ENCODE data around the gene TAF4.
"Not testable (repeated sequence)": the region's sequence is repeated elsewhere in the genome, so short reads cannot be mapped to it uniquely, and the experiment has no call there.

The TAF4 gene

DNA sequence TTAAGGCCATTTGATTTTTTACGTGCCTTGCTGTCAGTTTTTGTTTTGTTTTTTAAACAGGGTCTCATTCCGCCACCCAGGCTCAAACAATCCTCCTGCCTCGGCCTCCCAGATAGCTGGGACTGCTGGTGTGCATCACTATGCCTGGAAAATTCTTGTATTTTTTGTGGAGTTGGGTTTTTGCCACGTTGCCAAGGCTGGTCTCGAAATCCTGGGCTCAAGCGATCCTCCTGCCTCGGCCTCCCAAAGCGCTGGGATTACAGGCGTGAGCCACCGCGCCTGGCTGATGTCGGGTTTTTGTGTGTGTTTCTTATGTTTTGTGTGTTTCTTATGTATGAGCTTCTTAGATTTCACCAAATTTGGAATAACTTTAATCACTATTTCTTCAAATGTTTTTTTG lies 104.8 kb downstream of the TAF4 start:
- no peak for DNase-seq (ENCODE audit: low spot score)

DNA sequence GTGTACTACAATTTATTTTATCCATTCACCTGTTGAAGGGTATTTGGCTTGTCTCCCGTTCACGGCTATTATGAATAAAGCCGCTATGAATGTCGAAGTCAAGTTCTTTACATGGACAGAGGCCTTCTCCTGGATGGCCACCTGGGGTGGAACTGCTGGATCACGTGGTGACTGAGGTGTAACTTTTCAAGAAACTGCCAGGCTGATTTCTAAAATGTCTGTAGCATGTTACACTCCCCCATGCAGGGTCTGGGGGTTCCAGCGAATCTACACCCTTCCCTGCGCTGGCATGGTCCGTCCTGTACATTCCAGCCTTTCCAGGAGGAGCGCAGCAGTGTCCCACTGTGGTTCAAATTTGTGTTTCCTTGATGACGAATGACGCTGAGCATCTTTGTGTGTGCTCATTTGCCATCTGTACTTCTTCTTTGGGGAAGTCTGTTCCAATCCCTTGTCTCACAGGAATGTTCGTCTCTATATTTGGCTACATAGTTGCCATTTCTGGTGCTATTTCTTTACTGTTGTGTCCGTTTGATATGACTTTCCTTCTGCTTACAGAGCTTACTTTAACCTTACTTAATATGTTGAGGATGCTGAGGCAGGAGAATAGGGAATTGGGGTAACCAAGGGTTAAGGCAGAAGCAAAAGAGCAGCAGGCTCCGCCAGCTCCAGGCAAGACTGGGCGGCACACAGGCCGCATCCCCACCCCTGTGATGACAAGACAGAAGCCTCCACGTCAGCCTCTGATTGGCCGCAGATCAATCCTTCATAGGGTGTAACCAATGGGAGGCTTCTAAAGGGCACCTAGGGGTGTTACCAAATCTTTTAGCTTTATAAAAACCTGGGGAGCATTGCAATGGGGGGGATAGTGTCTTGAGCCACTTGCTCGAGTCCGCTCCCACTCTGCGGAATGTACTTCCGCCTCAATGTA lies 106.6 kb downstream of the TAF4 start:
- DNase-seq (ENCODE audit: low spot score), result no peak

DNA sequence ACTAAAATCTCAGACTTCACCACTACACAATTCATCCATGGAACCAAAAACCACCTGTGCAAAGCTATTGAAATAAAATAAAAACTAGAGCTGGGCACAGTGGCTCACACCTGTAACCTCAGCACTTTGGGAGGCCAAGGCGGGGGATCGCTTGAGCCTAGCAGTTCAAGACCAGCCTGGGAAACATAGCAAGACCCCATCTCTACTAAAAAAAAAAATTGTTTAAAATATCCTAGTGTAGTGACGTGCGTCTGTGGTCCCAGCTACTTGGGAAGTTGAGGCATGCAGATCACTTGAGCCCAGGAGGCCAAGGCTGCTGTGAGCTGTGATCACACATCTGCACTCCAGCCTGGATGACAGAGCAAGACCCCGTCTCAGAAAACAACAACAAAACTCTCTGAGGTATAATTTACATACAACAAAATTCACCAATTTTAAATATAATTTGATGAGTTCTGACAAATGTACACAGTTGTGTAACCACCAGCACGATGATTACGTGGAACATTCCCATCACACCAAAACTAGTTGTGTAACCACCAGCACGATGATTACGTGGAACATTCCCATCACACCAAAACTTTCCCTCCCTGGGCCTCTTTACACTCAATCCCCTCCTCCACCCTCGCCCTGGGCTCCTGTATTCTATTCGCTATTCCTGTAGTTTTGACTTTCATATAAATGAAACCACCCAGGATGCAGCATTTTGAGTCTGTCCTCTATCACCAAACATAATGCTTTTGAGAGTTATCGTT lies 107.5 kb downstream of the TAF4 start:
- DNase-seq (ENCODE audit: low spot score), result no peak

DNA sequence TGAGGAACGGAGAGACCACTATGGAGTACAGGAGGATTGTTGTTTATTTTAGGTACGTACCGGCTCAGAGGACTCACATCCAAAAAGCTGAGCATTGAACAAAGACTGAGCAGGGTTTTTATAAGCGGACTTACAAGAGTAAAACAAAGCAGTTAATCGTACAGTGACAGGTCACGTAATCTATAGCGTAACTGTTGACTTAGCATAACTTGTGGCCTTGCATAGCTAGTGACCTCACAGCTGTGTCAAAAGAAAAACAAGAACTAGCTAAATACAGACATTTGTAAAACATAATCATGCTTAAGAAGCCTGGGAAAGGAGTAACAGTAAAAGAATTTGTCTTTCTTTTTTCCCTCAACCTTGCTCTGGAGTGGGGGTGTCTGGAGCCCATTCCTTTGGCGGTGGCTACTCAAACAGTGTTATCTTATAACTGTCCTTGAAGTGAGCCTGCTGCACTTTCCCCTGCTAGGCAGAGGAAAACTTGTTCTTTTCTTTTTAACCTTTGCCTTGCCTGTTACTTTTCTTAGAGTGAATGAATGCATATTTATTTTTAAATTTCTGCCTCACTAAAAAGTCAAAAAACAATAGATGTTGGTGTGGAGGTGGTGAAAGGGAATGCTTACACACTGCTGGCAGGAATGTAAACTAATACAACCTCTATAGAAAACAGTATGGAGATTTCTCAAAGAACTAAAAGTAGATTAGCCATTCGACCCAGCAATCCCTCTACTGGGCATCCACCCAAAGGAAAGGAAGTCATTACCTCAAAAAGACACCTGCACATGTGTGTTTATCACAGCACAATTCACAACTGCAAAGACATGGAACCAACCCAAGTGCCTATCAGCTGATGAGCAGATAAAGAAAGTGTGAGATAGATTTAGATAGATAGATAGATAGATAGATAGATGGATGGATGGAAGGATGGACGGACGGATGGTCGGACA lies 109.0 kb downstream of the TAF4 start:
- no peak for DNase-seq (ENCODE audit: low spot score)

DNA sequence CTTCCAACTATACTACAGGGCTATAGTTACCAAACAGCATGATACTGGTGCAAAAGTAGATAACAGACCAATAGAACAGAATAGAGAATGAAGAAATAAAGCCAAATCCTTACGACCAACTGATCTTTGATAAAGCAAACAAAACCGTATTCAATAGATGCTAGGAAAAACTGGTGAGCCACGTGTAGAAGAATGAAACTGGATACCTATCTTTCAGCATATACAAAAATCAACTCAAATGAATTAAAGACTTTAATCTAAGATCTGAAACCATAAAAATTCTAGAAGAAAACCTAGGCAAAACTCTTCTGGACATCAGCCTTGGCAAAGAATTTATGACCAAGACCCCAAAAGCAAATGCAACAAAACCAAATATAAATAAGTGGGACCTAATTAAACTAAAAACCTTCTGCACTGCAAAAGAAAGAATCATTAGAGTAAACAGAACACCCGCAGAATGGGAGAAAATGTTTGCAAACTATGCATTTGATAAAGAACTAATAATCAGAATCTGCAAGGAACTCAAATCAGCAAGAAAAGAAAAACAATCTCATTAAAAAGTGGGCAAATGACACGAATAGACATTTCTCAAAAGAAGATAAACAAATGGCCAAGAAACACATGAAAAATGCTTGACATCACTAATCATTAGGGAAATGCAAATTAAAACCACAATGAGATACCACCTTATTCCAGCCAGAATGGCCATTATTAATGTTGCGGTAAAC lies 109.8 kb downstream of the TAF4 start:
- DNase-seq (ENCODE audit: low spot score), result no peak

DNA sequence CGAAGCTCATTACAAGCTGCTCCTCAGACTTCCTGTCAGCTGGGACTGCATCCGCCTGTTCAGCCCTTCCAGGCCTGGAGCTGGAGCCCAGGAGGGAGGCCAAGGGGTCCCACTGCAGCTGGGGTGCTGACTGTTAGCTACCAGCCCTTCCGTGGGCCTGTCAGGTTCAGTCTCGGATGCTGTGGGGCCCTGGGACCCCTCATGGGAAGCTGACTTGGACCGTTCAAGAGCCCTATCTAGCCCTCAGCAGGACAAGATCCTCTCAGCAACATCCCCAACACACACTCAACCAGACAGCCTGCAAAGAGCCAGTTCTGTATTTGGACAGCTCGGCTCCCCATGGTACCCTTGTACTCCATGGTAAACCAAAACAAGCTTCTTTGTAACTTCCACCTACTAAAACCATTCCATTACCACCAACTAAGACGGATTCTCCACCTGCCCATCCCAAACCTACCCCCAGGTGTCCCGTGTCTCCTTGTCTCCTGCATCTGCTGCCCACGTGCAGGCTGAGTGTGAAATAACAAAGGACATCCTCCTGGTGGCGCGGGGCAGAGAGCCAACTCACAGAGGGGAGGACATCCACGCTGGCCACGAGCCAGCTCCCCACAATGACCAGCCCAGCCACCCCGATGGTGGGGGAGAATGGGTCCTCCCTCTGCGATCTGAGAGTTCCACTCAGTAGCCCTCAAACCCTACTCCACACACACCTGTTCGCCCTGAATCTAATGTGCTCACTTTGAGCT lies 111.2 kb downstream of the TAF4 start:
- no peak for DNase-seq (ENCODE audit: low spot score)

DNA sequence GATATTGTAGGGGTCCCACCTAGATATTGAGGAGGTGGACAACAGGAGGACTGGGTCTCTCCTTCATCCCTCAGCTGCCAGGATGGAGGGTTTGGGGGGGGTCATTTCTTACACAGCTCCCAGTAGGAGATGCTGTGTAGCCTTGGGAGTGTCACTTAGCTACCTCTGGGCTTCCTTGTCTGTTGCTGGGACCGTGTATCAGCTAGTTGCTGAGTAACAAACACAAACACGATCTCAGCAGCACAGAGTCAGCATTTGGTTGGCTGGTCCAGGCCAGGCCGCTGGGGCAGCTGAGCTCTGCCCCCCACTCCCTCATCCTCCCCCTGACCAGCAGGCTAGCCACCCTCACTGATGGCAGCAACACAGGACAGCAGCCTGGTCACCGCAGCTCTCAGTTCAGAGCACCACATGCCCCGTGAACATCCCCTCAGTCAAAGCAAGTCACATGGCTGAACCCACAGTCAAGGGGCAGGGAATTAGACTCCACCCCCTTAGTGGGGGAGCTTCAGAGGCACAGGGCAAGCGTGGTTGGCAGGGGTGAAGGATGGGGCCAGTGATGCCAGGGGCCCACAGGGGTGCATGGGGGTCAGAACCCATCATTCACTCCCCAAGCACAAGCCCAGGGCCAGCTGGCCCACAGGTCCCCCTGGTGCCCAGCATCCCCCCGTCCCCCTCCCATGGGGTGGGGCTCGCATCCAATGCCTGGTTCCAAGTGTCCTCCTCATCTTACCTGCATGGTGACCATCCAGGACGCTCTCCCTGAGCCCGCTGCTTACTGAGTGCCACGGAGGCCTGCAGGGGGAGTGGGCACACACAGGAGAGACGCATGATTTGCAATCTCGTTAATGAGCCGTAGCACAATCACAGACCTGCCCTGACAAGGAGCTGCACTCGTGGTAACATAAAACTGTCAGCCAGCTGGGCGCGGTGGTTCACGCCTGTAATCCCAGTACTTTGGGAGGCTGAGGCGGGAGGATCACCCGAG lies 112.4 kb downstream of the TAF4 start:
- no peak for DNase-seq (ENCODE audit: low spot score)

DNA sequence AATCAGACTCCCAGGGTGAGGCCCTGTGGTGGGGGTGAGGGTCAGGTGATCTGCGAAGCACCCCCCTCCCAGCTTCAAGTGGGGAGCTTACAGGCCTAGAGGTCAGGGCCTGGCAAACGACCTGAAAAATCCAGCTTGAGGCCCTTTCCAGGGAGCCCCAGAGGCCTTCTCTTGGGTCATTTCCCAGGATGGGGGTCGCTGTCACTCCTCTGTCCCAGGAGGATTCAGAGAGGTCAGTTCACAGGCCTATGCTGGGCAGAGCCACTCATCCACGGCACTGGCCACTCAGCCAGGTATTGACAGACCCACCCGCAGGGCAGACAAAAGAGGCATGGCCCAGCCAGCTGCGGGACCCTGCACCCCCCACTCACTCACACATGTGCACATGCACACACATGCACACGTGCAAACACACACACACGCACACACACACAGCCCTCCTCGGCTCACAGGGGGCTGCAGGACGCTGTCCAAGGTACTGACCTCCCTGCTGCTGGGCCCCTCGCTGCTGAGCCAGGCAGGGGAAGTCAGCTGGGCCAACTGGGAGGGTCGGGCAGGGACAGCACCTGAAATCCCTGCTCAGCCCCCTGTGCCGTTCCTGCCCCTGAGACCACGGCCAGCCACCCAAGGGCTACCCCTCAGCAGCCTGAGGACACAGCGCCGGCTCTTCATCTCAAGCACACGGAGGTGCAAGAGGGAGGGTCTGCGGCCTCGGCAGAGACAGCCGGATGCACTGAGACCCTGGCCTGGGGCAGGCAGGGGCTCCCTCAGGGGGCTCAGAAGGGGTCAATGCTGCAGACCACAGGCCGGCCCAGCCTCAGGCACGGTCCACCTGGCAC lies 113.8 kb downstream of the TAF4 start:
- no peak for DNase-seq (ENCODE audit: low spot score)

DNA sequence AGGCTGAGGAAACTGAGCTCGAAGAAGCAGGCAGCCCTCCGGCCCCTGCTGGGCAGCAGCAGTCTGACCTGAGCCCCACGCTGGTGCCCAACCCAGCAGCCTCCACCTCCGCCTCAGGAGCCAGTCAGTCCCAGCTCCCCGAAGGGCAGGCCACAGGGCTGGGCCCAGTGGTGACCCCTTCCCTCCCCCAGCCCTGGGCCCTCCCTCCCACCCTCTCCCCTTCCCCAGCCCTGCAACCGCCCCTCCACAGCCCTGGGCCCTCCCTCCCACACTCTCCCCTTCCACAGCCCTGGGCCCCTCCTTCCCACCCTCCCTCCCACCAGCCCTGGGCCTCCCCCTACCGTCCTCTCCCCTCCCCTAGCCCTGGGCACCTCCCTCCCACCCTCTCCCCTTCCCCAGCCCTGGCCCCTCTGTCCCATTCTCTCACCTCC lies 115.0 kb downstream of the TAF4 start:
- DNase-seq (ENCODE audit: low spot score), result no peak

DNA sequence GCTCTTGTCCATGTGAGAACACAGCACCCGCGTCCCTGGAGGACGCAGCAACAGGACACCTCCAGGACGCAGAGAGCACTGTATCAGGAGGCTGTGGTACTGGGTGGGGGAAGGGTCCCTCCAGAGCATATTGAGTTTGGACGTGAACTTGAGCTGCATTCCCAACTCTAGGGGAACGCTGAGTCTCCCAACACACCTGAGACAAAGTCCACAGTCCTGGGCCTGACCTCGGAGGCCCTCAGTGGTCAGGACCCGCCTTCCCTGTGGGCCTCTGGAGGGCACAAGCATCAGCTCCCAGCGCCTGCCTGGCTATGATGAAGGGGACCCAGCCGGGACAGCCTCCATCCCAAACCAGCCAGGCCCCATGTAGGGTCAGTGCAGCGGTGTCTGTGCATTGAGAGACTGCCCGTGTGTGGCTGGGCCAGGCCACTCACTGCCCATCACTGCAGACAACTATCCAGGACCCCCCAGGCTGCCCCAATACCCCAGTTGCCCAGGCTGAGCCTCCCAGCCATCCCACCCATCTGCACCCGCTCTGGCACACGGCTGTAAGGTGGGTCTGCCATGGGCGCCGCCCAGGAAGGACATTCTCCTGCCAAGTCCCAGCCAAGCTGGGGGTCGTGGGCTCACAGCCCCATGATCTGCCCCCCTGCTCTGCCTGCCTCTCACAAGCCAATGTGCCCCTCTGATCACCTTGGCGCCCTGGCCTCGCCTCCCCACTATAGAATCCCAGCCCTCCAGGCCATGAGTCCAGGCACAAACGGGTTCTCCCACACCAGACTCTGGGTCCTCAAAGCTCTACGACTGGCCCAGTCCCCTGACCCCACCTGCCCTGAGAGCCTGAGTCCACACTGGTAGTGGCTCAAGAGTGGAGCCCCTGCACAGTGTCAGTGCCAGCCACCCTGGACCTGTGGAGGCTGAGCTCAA lies 115.7 kb downstream of the TAF4 start:
- no peak for DNase-seq (ENCODE audit: low spot score)

DNA sequence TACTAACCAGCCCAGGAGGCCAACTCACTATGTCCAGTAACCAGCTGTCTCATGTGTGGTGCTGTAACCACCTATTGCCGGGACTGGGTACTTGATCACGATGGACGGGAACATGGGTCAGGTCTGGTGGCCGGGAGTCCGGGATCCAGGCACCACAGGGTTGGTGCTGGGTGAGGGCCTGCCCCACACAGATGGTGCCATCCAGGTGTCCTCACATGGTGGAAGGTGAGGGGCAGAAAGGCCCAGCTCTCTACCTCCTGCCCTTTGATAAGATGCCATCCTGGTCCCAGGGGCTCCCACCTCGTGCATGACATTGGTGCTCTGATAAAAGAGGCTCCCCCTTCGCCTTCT lies 116.3 kb downstream of the TAF4 start:
- DNase-seq (ENCODE audit: low spot score), result no peak

DNA sequence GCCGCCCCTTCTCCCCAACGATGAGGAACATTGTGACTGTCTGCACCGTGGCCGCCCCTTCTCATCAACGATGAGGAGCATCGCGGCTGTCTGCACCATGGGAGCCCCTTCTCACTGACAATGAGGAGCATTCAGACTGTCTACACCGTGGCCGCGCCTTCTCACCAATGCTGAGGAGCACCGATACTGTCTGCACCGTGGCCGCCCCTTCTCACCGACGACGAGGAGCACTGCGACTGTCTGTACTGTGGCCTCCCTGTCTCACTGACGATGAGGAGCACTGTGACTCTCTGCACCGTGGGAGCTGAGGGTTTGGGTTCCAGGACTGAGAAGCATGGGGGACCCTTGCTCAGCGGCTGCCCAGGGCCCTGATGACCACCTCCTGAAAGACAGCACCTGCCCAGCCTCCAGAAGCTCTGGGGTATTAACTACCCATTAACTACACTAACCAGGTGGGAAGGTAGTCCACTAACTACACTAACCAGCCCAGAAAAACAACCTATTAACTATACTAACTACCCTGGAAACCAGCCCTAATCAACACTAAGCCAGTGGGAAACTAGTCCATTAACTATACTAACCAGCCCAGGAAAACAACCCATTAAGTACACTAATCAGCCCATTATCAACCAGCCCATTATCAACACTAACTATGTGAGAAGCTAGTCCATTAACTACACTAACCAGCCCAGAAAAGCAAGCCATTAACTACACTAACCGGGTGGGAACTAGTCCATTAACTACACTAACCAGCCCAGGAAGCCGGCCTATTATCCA lies 116.9 kb downstream of the TAF4 start:
- DNase-seq (ENCODE audit: low spot score), result no peak

DNA sequence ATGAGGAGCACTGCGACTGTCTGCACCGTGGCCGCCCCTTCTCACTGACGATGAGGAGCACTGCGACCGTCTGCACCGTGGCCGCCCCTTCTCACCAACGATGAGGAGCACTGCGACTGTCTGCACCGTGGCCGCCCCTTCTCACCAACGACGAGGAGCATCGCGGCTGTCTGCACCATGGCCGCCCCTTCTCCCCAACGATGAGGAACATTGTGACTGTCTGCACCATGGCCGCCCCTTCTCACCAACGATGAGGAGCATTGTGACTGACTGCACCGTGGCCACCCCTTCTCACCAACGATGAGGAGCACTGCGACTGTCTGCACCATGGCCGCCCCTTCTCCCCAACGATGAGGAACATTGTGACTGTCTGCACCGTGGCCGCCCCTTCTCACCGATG lies 117.6 kb downstream of the TAF4 start:
- DNase-seq (ENCODE audit: low spot score), result not testable (repeated sequence)

DNA sequence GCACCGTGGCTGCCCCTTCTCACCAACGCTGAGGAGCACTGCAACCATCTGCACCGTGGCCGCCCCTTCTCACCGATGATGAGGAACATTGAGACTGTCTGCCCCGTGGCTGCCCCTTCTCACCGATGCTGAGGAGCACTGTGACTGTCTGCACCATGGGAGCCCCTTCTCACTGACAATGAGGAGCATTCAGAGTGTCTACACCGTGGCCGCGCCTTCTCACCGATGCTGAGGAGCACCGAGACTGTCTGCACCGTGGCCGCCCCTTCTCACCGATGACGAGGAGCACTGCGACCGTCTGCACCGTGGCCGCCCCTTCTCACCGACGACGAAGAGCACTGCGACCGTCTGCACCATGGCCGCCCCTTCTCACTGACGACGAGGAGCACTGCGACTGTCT lies 120.2 kb downstream of the TAF4 start:
- DNase-seq (ENCODE audit: low spot score), result not testable (repeated sequence)

DNA sequence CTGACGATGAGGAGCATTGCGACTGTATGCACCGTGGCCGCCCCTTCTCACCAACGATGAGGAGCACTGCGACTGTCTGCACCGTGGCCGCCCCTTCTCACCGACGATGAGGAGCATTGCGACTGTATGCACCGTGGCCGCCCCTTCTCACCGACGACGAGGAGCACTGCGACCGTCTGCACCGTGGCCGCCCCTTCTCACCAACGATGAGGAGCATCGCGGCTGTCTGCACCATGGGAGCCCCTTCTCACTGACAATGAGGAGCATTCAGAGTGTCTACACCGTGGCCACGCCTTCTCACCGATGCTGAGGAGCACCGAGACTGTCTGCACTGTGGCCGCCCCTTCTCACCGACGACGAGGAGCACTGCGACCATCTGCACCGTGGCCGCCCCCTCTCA lies 120.7 kb downstream of the TAF4 start:
- not testable (repeated sequence) for DNase-seq (ENCODE audit: low spot score)

DNA sequence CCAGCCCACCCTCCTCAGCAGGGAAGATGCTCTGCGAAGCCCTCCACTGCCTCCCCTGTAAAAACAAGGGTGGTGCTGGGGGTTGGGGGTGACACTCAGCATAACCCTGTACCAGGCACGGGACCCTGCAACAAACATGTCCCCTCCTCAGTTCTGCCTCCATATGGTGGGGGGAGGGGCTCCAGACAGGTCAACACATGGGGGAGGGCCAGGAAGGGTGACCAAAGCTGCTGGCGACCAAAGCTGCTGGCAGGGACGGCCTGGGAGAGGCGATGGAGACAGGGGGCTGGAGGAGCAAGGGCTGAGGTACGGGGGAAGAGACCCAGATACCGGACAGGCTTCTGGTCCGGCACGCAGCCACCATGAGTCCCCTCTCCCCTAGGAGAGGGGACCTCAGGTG lies 123.2 kb downstream of the TAF4 start:
- no peak for DNase-seq (ENCODE audit: low spot score)

Measured in hematopoietic multipotent progenitor cell treated with erythropoietin and hydrocortisone succinate and interleukin-3 and kit ligand, for 15 days (in vitro differentiated cells).